ENCODE measurements around the gene SPINK4.

Gene SPINK4

GRCh38 chr9:33277484-33277883 lies 37.5 kb downstream of the SPINK4 start:
- TF ChIP-seq CTCF (IDR thresholded peaks at IDR 0.05; ENCODE audit: low read depth, low read length): no peak
- H3K4me3 ChIP-seq (replicated peaks in 1 of 2; ENCODE audit: low read depth in 2 of 2, low read length in 2 of 2): no peak overlapping the region
- no peak for DNase-seq (ENCODE audit: low read depth in 2 of 2)

DNA sequence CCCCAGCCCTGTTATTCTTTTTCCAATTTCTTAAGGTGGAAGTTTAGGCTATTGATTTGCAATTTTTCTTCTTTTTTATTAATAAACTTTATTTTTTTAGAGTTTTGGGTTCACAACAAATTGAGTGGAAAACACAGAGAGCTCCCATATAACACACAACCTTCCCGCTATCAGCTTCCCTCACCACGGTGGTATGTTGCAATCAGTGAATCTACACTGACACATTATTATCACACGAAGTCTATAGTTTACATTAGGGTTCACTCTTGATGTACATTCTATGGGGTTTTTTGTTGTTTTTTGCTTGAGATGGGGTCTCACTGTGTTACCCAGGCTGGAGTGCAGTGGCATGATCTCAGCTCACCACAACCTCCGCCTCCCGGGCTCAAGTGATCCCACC lies 45.5 kb downstream of the SPINK4 start:
- TF ChIP-seq CTCF (IDR thresholded peaks at IDR 0.05; ENCODE audit: low read depth, low read length): no peak
- H3K4me3 ChIP-seq (replicated peaks in 1 of 2; ENCODE audit: low read depth in 2 of 2, low read length in 2 of 2): no peak overlapping the region
- DNase-seq (ENCODE audit: low read depth in 2 of 2): no peak

- no peak overlapping the region for H3K4me3 ChIP-seq (replicated peaks in 1 of 2; ENCODE audit: low read depth in 2 of 2, low read length in 2 of 2)
- TF ChIP-seq CTCF (IDR thresholded peaks at IDR 0.05; ENCODE audit: low read depth, low read length): peak; percentile 76
- DNase-seq (ENCODE audit: low read depth in 2 of 2): peak; percentile 76 to 86
Measured at GRCh38 chr9:33287087-33287490, 47.1 kb downstream of the SPINK4 start.

DNA sequence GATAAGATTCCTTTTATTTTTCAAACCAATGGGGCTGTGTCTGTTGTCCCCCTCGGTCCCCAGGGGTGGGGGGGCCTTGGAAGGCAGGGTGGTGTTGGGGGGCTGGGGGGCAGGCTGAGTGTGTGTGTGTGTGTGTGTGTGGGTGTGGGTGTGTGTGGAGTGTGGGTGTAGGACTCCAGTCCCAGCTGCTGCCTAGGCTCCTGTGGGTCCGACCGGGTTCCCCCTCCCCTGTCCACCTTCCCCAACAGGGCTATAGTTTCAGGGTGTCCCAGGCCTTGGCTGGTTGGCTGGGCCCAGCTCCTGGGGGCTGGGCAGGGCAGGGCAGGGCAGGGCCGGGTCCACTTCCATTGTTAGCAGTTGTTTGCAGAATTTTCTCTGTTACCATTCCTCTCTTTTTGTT lies 48.3 kb downstream of the SPINK4 start:
- DNase-seq (ENCODE audit: low read depth in 2 of 2): no peak
- H3K4me3 ChIP-seq (replicated peaks in 1 of 2; ENCODE audit: low read depth in 2 of 2, low read length in 2 of 2): no peak overlapping the region
- TF ChIP-seq CTCF (IDR thresholded peaks at IDR 0.05; ENCODE audit: low read depth, low read length): no peak

GRCh38 chr9:33288828-33289483 lies 49.0 kb downstream of the SPINK4 start:
- no peak overlapping the region for H3K4me3 ChIP-seq (replicated peaks in 1 of 2; ENCODE audit: low read depth in 2 of 2, low read length in 2 of 2)
- TF ChIP-seq CTCF (IDR thresholded peaks at IDR 0.05; ENCODE audit: low read depth, low read length): no peak

DNA sequence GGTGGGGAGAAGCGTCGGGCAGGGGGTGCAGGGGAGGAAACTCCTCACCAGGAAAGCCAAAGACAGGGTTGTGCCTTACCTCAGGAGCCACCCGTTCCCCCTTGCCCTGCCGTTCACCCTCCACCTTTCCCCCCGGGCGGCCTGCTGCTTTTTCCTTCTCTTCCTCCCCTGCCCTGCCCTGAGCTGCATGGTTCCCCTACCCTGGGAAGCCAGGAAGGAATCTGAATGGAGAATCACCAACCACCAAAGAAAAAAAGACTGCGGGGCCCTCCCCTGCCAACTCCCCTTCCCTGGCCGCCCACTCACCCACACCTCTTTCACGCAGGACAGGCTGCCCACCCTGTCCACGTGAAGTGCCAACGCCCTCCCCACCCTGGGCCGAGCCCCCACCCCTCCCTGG lies 49.5 kb downstream of the SPINK4 start:
- TF ChIP-seq CTCF (IDR thresholded peaks at IDR 0.05; ENCODE audit: low read depth, low read length): no peak
- peak overlapping the region in 1 of 2 donors; percentile 85 for H3K4me3 ChIP-seq (replicated peaks in 1 of 2; ENCODE audit: low read depth in 2 of 2, low read length in 2 of 2)
- peak; percentile 9 to 29 for DNase-seq (ENCODE audit: low read depth in 2 of 2)

More at GRCh38 chr9:33288828-33289483, 49.0 kb downstream of the SPINK4 start:
- no peak for DNase-seq (ENCODE audit: low read depth in 2 of 2)

DNA sequence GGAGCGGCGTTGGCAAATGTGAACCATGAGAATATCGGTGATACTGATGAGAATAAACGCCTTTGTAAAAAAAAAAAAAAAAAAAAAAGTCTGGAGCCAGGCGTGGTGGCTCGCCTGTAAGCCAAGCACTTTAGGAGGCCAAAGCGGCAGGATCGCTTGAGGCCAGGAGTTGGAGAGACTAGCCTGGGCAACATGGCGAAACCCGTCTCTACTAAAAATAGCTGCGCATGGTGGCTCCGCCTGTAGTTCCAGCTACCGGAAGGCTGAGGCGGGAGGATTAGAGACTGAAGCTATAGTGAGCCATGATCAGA lies 49.9 kb downstream of the SPINK4 start:
- TF ChIP-seq CTCF (IDR thresholded peaks at IDR 0.05; ENCODE audit: low read depth, low read length): no peak
- H3K4me3 ChIP-seq (replicated peaks in 1 of 2; ENCODE audit: low read depth in 2 of 2, low read length in 2 of 2): peak overlapping the region; percentile 85 to 96
- no peak for DNase-seq (ENCODE audit: low read depth in 2 of 2)

Measured in cardiac fibroblast (primary cell).